T follicular helper cell (primary cell): ENCODE data around the gene GZF1.

Experiments used
- DNase-seq: peaks from one replicate; pipeline ENCODE4 v3.0.0-alpha.2; 2020; ENCODE audit warnings: low read depth

GZF1 gene

GRCh38 chr20:23369072-23369823, 7.3 kb downstream of the GZF1 start:
- no peak for DNase-seq

- DNase-seq = no peak
Measured at GRCh38 chr20:23370274-23370673, 8.3 kb downstream of the GZF1 start.

- no peak for DNase-seq
Measured at GRCh38 chr20:23370873-23371272, 8.9 kb downstream of the GZF1 start.

- no peak for DNase-seq
Measured at GRCh38 chr20:23371496-23371895, 9.5 kb downstream of the GZF1 start.

GRCh38 chr20:23374441-23374840, 12.5 kb downstream of the GZF1 start:
- no peak for DNase-seq

GRCh38 chr20:23375827-23376226, 13.8 kb downstream of the GZF1 start:
- DNase-seq = no peak

GRCh38 chr20:23379772-23380171, 17.8 kb downstream of the GZF1 start:
- no peak for DNase-seq

- no peak for DNase-seq
Measured at GRCh38 chr20:23381876-23382275, 19.9 kb downstream of the GZF1 start.

- no peak for DNase-seq
Measured at GRCh38 chr20:23386304-23387117, 24.5 kb downstream of the GZF1 start.

GRCh38 chr20:23387118-23387443, 25.1 kb downstream of the GZF1 start:
- DNase-seq = no peak

- DNase-seq = no peak
Measured at GRCh38 chr20:23390091-23390774, 28.3 kb downstream of the GZF1 start.

GRCh38 chr20:23391707-23392310, 29.8 kb downstream of the GZF1 start:
- DNase-seq = no peak

- DNase-seq = no peak
Measured at GRCh38 chr20:23393996-23394775, 32.2 kb downstream of the GZF1 start.

GRCh38 chr20:23396950-23397627, 35.1 kb downstream of the GZF1 start:
- no peak for DNase-seq

- DNase-seq = no peak
Measured at GRCh38 chr20:23397961-23398360, 36.0 kb downstream of the GZF1 start.

- DNase-seq = no peak
Measured at GRCh38 chr20:23399568-23400241, 37.7 kb downstream of the GZF1 start.

GRCh38 chr20:23401051-23401450, 39.1 kb downstream of the GZF1 start:
- DNase-seq = no peak

- DNase-seq = no peak
Measured at GRCh38 chr20:23403751-23404150, 41.8 kb downstream of the GZF1 start.

GRCh38 chr20:23404196-23404595, 42.2 kb downstream of the GZF1 start:
- DNase-seq = no peak

- no peak for DNase-seq
Measured at GRCh38 chr20:23406880-23407279, 44.9 kb downstream of the GZF1 start.
